Posterior vena cava (tissue), 2 donors: ENCODE measurements around the gene BIRC3. TPM values are rescaled to one million over a fixed set of nuclear protein-coding genes. Genes with fewer than 3 reads are reported as not detected.

Experiments used
- DNase-seq: peaks from one replicate; pipeline ENCODE4 v3.0.0-alpha.2; 2020; ENCODE audit warnings: low spot score
- intact Hi-C, 2 donors: fragments of 100-400 bp; cut with DNase I; formaldehyde crosslinking; loops; one replicate each; pipeline versions ENCODE4 v1.14.1 to v1.14.2; 2022 to 2023
- long read RNA-seq, 2 donors: library from polyadenylated mRNA; unstranded; transcript quantifications; one replicate each; pipeline ENCODE4 v2.0.0, GENCODE V29; 2020 to 2021
- total RNA-seq, 2 donors: library from RNA; stranded (reverse); fragmentation: NEBNext Ultra II Directional; extraction: Animal tissue kit (Norgen Biotek cat#: 25700); gene quantifications; one replicate each; pipeline ENCODE4 v1.2.1, GENCODE V29; 2021
- donor health status: DM: yes; HTN: yes; CAD: no.
- donor health status: DM: yes; HTN: yes; CAD: no.

Gene BIRC3
- 10 to 100 TPM; 11.4 to 37.0 TPM for total RNA-seq
- long read RNA-seq, donor 1, partial matches to known transcripts: 5 of 5 reads
- long read RNA-seq, donor 1, other reads (novel, unspliced or antisense): 0 of 5 reads
- long read RNA-seq, donor 2, partial matches to known transcripts: 66 of 74 reads
- long read RNA-seq, donor 2, other reads (novel, unspliced or antisense): 4 of 74 reads

DNA sequence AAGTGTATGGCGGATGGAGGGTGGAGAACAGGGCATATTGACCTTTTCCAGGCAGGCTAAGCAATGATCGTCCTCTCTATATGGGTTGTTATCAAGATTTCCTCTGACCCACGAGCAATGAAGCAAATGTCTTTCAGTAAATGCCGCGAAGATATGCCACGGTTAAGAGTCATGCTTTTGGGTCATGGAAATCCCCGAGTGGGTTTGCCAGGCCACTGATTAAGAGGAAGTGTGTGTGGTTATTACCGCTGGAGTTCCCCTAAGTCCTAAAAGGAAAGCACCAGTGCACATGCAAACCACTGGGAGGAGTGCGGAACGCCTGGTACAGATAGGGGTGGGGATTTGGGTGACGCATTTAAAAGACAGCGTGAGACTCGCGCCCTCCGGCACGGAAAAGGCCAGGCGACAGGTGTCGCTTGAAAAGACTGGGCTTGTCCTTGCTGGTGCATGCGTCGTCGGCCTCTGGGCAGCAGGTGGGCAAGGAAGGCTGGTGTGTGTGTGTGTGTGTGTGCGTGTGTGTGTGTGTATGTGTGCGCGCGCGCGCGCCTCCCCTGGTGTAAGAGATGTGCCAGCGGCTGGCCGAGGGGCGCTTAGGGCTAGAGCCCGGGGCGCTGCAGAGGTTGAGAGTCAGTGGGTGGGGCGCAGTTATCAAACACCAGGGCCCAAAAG is at the start of gene BIRC3:
BIRC3 (plus strand) TSS at position 386 of the 669 bp plus-strand sequence. CDS start 7,026 bp downstream, outside the sequence.
- DNase-seq: peak; percentile 94
- intact Hi-C loops: no loop called here

DNA sequence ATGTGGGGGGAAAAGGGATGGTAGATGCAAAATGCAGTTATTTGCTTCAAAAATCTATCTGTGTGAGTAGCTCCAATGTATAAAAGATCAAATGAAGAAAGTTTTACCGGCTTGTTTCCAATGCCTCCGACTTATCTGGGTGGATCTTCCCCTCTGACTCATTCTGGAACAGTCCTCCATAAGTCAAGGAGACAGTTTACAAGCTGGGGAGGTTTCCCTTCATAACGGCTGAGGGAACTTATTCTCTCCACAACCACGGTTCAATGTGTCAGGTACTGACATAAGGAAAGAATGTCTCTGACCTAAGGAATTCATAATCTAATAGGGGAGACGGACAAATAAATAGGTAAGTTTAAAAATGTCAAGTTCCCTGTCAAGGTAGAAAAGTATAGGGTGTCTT is 49.7 kb upstream of the BIRC3 start:
- DNase-seq: no peak
- intact Hi-C loops: no loop called here

DNA sequence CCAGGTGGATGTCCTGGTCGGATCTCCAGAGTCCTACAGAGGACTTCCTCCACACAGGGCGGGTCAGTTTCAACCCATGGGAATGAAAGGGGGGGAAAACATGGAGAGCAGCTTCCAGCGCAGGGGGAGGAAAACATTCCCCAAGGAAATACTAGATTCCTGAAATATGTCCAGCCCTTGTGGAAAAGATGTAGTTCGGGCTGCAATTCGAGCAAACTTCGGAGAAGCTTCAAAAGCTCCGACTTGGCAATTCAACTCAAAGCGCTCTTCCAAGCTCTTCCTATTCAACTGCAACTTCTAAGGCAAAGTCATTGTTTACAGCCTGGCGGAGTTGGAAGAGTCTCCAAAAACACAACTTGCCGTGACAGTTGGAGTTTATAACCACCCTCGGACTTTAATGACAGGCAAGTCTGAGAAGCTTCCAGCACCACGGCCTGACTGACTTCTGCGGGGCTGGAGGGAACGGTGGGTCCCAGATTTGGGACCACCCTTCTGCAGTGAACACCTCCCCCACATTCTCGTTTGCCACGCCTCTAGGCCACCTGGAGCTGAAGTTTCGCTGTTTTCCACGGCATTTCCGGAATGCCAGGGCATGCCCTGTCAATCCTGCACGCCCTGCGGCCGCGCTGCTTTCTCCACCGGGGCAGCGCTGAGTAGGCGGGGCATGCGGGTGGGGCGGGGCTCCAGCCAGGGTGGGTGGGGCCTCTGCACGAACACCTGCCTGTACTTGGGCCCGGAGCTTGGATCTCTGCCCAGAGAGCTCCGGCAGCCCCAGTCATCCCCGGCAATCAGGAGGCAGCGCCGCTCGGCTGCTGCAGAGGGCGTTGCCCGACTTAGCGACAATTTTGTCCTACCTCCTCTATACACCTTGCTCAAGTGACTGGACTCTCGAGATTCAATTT is 49.0 kb upstream of the BIRC3 start:
- intact Hi-C loops: no loop called here
- peak; percentile 82 for DNase-seq

DNA sequence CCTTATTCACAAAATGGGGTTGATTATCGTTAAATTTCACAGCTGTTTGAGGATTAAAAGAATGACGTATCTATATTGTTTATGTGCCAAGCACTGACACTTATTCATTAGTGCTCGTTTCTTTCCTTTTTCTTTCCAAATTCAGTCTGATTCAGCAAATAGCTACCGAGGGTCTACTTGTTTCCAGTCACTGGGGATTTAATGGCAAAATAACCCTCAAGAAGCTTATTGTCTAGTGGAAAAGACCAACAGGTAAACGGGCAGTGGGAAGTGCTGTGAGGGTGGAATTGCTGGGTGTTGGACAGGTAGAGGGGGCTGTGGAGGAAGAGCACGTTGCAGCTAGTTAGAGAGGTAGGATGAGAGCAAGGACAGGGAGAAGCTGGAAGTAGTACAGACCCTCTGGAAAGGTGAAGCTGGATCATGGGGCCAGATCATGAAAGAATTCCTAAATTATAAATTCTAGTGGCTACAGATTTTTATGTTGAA is 48.3 kb upstream of the BIRC3 start:
- intact Hi-C loops: no loop called here
- DNase-seq: no peak

DNA sequence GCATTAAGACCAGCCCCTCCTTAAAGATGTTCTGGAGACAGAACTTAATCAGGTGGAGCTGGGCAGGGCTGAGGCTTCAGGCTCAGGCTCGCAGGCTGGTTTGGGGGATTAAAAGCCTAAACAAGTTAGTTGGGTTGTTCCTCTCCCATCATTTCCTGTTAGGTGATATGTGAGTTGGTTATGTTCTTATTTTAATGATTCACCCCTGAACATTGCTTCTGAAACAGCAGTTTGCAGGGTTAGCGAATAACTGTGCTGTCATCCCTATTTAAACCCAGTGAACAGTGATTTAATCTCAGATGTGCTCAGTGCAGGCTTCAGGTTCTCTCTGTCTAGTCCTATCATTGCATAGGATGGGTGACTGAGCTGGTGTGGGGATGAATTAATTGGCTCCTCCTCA is 47.4 kb upstream of the BIRC3 start:
- intact Hi-C loops: loop anchor here in 1 of 2 donors (10.0 kb wide), 1 partner anchor 155 kb away; the partner anchor contains the start of gene YAP1
- no peak for DNase-seq

DNA sequence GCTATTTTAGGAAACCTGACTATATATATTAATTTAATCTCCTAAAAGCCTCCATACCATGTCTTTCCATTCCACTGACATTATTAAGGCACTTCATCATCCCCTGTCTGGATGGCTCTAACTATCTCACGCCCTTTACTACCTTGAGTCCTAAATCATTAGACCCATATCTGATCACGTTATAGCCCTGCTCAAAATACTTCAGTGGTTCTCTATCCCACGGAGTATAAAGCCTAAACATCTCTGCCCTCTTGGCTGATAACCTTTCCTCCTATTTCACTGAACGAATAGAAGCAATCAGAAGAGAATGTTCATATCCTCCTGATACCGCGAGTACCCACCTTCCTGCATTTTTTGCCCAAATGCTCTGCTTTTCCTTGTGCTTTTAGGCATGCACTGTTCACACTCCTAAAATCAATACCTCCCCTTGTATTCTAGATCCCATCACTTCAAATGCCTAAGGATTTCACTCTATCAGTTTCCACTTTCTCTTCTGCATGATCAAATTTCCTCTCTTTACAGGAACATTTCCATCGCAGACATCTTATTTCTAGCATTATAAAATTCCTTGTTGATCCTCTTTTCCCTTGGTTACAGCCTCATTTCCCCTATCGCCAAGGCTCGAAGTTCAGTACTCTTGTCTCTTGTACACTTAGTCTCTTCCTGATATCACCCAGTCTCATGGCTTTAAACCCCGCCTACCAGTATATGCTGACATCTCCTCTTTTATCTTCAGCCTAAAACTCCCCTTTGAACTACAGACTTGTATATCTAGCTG is 45.0 kb upstream of the BIRC3 start:
- no peak for DNase-seq
- intact Hi-C loops: loop anchor here in 1 of 2 donors (10.0 kb wide), 1 partner anchor 157 kb away; the partner anchor contains the start of gene YAP1

DNA sequence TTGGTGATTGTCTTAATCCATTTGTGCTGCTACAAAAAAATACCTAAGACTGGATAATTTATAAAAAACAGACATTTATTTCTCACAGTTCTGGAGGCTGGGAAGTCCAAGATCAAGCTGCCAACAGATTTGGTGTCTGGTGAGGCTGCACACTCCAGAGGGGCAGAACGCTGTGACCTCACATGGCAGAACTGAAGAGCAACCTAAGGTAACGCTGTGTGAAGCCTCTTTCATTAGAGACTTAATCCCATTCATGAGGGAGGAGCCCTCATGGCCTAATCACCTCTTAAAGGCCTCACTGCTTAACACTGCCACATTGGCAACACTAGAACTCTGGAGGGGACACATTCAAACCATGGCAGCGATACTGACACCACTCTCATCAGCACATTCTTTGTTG is 42.7 kb upstream of the BIRC3 start:
- intact Hi-C loops: loop anchor here in 1 of 2 donors (10.0 kb wide), 1 partner anchor 160 kb away; the partner anchor contains the start of gene YAP1
- DNase-seq: no peak

DNA sequence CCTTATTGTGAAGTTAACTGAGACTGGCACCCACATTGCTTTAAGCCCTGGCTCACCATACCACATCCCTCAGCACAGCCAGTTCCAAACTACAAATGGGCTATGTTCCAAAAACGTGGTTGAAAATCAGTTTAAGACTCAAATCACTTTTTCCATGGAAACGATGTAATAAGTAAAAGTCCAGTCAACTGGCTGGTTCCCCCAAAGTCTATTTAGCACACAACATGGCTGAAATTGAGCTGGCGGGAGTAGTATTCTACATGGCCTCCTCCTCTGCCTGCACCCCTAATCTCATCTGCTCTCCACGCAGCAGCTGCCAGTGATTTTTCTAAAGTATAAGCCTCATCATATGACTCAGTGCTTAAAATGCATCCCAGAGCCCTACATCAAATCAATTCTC is 40.9 kb upstream of the BIRC3 start:
- DNase-seq: no peak
- intact Hi-C loops: loop anchor here in 1 of 2 donors (10.0 kb wide), 1 partner anchor 162 kb away; the partner anchor contains the start of gene YAP1

DNA sequence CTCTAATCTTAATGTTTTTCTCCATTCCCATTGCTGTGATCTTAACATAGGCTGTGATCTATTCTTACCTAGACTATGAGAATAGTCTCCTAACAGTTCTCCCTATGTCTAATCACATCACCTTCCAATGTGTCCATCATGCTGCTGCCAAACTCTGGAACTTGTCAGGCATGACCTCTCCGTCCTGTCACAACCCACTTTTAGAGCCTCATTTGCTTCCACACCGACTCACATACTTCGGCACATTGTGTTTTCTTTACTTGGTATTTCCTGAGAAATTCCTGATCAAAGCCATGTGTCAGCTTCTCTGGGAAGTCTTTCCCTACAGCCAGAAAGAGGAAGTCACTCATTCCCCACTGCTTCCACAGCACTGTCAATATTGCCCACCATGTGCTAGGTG is 40.5 kb upstream of the BIRC3 start:
- intact Hi-C loops: loop anchor here in 1 of 2 donors (10.0 kb wide), 1 partner anchor 162 kb away; the partner anchor contains the start of gene YAP1
- DNase-seq: no peak

DNA sequence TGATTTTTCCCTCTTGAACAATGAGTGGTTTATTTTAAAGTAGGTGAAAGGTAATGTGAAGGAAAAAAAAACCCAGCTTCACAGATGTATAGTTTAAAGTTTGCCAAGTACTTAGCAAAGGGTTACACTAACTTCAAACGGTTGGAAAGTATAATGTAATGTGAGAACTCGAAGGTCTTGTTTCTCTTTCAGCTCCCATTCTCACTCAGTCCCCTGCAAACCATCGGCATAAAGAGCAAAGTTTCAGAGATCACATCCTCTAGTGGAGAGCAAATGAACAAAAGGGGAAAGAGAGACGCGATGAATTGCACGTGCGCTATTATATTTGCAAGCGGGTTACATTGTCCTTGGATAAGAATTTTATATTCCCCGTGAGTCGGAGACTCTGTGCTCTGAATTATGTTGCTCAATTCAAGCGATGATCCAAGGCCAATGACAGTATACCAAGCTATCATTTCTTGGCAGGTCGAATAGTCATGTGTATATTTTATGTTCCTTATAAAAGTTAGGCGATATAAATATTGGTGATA is 37.6 kb upstream of the BIRC3 start:
- intact Hi-C loops: loop anchor here (5.0 to 10.0 kb wide), 3 partner anchors 37 to 165 kb away; partner anchors contain the start of genes BIRC2 (in 1 of the 2) and YAP1 (in 1 of the 2)
- DNase-seq: no peak

DNA sequence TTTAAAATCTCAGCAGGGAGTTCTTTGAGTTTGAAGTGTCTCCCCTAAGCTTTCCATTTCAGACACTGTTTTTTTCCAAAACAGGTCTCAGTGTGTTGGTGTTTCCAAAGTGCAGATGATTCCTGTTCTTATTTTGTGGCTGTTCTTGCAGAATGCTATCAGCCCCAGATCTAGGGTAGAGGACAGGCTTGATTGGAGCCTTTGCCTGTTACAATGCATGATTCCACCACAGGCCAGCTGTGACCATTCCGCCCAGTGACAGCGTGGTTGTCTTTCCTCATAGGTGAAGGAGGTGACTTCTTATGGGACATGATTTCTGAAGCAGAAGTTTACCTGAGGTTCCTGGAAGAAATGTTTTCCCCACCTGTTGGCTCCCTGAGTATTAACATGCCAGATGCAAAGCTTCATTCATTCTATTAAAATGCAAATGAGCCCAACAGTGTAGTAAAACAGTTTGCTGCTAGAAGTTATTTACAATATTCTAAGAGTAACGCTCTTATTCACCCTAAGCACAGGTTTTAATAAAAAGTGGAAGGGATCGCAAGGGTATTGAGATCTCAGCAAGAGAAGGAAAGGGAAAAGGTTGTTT is 36.9 kb upstream of the BIRC3 start:
- no peak for DNase-seq
- intact Hi-C loops: loop anchor here in 1 of 2 donors (5.0 to 10.0 kb wide), 2 partner anchors 38 to 64 kb away; partner anchors contain the start of gene BIRC2

DNA sequence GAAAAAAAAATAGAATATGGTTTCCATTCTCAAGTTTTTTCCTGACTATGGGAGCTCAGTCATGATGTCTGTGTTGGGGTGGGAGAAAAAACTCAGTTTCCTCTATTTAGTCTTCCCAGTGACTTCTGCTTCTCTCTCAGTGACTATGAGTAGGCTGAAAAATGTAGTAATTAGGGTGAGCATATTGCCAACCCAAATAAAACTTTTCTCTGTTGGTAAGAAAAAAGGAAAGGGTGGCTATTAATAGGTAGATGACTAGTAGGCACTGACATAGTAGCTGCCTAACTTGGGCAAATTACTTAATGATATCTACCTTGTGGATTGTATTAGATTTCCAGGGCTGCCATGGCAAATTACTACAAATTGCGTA is 34.2 kb upstream of the BIRC3 start:
- intact Hi-C loops: loop anchor here in 1 of 2 donors (5.0 to 10.0 kb wide), 2 partner anchors 41 to 62 kb away; partner anchors contain the start of gene BIRC2
- DNase-seq: no peak

DNA sequence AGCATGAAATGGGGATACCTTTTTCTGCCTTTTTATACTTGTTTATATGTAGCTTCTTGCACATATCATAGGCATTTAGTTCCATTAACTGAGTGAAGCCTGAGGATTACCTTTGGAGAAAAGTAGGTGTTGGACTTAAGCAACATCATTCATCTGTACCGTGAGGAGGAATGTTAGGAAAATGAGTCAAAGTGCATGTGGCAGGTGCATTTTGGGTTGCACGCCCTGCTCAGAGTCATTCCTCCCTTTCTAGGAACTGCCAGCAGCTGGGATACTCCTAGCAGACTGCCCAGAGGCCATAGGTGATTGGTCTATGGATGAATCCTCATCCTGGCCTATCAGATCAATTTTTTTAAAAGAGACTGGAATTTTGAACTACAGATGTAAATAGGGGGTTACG is 33.3 kb upstream of the BIRC3 start:
- intact Hi-C loops: loop anchor here in 1 of 2 donors (5.0 to 10.0 kb wide), 2 partner anchors 42 to 61 kb away; partner anchors contain the start of gene BIRC2

DNA sequence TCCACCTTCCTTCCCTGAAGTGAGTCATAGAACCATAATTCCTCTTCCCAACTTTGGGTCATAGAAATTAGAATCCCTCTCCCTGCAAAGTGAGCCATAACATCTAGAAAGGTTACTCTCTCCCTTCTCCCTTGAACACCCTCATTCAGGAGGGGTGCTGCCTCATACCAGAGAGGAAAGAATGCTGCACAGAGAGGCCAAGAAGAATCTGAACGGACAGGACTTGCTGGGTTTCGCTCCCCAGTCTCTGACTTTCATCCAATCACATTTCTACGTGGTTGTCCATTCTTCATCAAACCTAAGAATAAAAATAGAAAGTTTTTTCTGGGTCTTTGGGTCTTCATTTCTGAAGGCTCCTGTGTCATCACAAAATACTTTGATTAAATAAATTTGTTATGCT is 31.0 kb upstream of the BIRC3 start:
- DNase-seq: no peak
- intact Hi-C loops: loop anchor here in 1 of 2 donors (10.0 kb wide), 1 partner anchor 59 kb away; the partner anchor contains the start of gene BIRC2

More for the DNA sequence above, 33.3 kb upstream of the BIRC3 start:
- DNase-seq: no peak

DNA sequence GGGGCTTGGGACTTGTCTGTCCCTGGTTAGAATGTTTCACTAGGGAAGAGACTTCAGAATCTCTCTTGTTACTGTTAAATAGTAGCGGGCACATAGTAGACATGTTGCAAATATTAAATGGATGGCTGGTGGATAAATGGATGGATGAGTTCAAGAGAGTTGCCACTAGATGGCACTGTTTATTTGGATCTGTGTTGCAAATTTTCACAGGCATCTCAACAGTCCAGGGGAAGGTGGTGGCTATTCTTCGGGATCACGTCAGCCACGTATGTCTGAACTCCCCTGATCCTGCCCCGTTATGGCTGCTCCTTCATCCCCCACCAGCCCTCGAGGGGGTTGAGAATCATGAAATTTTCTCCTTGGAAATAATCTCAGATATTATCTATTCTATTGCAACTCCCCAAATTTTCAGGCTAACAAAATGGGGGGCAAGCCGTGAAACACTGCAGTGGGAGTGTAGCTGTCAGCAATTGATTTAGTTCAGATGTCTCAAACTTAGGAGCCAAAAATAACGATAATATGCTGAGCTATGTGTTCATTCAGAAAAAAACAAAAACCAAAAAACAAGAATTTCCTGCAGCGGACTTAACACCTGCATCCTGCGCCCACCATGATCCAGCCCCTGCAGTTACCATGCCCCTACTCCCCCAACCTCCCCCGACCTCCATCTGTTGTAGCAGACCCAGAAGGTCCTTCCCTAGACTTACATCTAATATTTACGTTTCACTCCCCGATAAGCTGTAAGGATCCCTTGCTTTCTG is 29.1 kb upstream of the BIRC3 start:
- intact Hi-C loops: loop anchor here in 1 of 2 donors (10.0 kb wide), 1 partner anchor 57 kb away; the partner anchor contains the start of gene BIRC2

DNA sequence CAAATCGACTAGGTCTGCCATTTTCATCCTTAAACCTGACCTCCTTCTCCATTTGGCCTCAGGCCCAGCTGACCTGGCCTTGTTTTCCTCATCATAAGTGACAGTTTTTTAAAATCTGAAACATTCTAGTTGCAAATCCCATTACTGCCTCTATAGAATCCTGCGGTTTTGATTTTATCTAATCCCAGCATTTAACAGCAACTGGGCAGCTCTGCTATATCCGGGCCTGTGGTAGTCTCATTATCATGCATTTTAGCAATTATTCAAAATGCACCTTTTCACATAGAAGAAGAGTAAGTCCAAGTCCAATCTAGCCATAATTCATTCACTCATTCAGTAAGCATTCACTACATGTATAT is 28.6 kb upstream of the BIRC3 start:
- no peak for DNase-seq
- intact Hi-C loops: loop anchor here in 1 of 2 donors (10.0 kb wide), 1 partner anchor 56 kb away; the partner anchor contains the start of gene BIRC2

More for the DNA sequence above, 29.1 kb upstream of the BIRC3 start:
- no peak for DNase-seq

DNA sequence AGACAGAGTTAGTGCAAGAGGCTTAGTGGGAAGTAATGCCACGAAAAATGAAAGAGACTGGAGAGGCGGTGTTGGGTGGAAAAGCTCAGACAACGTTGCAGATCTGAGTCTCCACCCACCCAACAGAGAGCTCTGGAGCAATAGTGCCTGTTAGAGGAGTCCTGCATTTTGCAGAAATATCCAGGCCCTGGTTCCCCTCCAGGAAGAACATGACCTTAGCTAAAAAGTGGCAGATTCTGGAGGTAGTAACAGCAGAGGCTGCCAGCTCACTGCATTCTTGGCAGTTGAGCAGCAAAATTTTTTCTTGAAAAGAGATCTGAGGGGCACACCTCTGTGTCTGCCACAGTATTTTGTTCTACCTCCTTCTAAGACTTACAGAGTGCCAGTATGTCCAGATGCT is 27.7 kb upstream of the BIRC3 start:
- intact Hi-C loops: loop anchor here in 1 of 2 donors (10.0 kb wide), 1 partner anchor 55 kb away; the partner anchor contains the start of gene BIRC2
- DNase-seq: no peak
